A673 (cell line): ENCODE results near the gene DCUN1D4. TPM values are rescaled to one million over a fixed set of nuclear protein-coding genes. Genes with fewer than 3 reads are reported as not detected.

Experiments
- BruUV-seq: library from RNA; stranded (reverse); fragments of 400-500 nt; replicated peaks from 2 replicates; lab custom pipeline; 2021; lab: Mats Ljungman, UMichigan
- CTCF ChIA-PET: fragments of 300-600 bp; sonication (Branson Sonifier 250); formaldehyde crosslinking; loops from one replicate; lab custom pipeline; 2022; ENCODE audit warnings: antibody characterized with exemption; lab: Charles Lee
- POLR2A ChIA-PET: fragments of 300-600 bp; sonication (Branson Sonifier 250); formaldehyde crosslinking; loops from one replicate; lab custom pipeline; 2022; ENCODE audit warnings: antibody characterized with exemption; ENCODE audit not compliant: low non-redundant PET; lab: Charles Lee
- DNase-seq: peaks from one replicate; pipeline ENCODE4 v3.0.0-alpha.2; 2015; ENCODE audit warnings: low spot score
- H3K27ac ChIP-seq: fragments of 200-600 bp; sonication (generic); 2 replicates; pipeline ENCODE4 v1.5.1; 2016; ENCODE audit warnings: mixed run types, low read depth, mild to moderate bottlenecking, mixed read lengths, antibody characterized with exemption, low read length; ENCODE audit not compliant: poor library complexity, severe bottlenecking
- H3K27me3 ChIP-seq: fragments of 200-600 bp; sonication (generic); replicated peaks from 2 replicates; pipeline ENCODE4 v1.6.1; 2017; ENCODE audit warnings: mixed run types, low read depth, mild to moderate bottlenecking, mixed read lengths, antibody characterized with exemption, low read length; ENCODE audit not compliant: insufficient read depth, poor library complexity
- H3K36me3 ChIP-seq: fragments of 200-600 bp; sonication (generic); 2 replicates; pipeline ENCODE4 v1.6.1; 2016; ENCODE audit warnings: mixed run types, mild to moderate bottlenecking, mixed read lengths, antibody characterized with exemption, low read length; ENCODE audit not compliant: insufficient read depth, poor library complexity, severe bottlenecking
- H3K4me1 ChIP-seq: fragments of 200-600 bp; sonication (generic); 2 replicates; pipeline ENCODE4 v1.6.1; 2017; ENCODE audit warnings: mixed run types, mild to moderate bottlenecking, mixed read lengths, antibody characterized with exemption, low read length; ENCODE audit not compliant: insufficient read depth, poor library complexity, severe bottlenecking
- H3K4me3 ChIP-seq: fragments of 200-600 bp; sonication (generic); 2 replicates; pipeline ENCODE4 v1.5.1; 2016; ENCODE audit warnings: low read depth, mixed run types, mild to moderate bottlenecking, mixed read lengths, low read length; ENCODE audit not compliant: poor library complexity, severe bottlenecking
- H3K9me3 ChIP-seq: fragments of 200-600 bp; sonication (generic); 2 replicates; pipeline ENCODE4 v1.6.1; 2016; ENCODE audit warnings: mixed run types, low read depth, mild to moderate bottlenecking, mixed read lengths, antibody characterized with exemption, low read length; ENCODE audit not compliant: poor library complexity, severe bottlenecking
- EZH2 ChIP-seq: fragments of 200-600 bp; sonication (generic); IDR thresholded peaks from 2 replicates; pipeline ENCODE4 v1.6.1; 2017; ENCODE audit warnings: borderline replicate concordance, low read depth, mild to moderate bottlenecking, mixed read lengths, antibody characterized with exemption, low read length; ENCODE audit not compliant: poor library complexity, severe bottlenecking
- intact Hi-C: fragments of 100-400 bp; cut with micrococcal nuclease; formaldehyde crosslinking; loops from one replicate; pipeline ENCODE4 v1.10.0; 2022; ENCODE audit not compliant: unreplicated experiment
- total RNA-seq: library from RNA; stranded (reverse); gene quantifications from 2 replicates; pipeline ENCODE4 v1.2.3, GENCODE V29; 2021
- TF ChIP-seq, protein P1 (sequence below): fragments of 300-800, 200-600 bp; sonication (generic); conservative IDR thresholded peaks from 2 replicates; pipeline ENCODE4 v1.5.1; 2017; ENCODE audit warnings: low read depth, mild to moderate bottlenecking, antibody characterized with exemption, low read length, moderate library complexity, mixed read lengths

The DCUN1D4 gene
- total RNA-seq, 1 experiment from 2014 or later: 21.5 TPM

DNA sequence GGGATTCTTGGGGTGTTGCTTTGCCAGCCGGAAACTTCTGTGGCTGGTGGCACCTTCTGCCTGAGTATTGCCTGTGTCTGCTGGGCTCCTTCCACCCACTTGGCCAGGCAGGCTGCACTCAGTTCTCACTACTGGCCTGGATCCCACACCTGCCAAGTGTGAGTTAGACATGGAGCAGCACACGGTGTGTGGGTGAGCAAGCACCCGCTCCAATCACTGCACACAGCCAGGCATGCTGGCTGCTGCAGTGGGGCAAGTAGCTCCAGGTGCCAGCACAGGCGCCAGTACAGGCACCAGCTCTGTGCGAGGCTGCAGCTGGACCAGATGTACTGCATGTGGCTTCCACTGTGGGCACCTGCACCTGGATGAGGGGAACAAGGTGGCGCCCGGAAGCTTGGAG is 23.9 kb downstream of the DCUN1D4 start:
- no peak for TF ChIP-seq EZH2
- TF ChIP-seq, protein P1, sequence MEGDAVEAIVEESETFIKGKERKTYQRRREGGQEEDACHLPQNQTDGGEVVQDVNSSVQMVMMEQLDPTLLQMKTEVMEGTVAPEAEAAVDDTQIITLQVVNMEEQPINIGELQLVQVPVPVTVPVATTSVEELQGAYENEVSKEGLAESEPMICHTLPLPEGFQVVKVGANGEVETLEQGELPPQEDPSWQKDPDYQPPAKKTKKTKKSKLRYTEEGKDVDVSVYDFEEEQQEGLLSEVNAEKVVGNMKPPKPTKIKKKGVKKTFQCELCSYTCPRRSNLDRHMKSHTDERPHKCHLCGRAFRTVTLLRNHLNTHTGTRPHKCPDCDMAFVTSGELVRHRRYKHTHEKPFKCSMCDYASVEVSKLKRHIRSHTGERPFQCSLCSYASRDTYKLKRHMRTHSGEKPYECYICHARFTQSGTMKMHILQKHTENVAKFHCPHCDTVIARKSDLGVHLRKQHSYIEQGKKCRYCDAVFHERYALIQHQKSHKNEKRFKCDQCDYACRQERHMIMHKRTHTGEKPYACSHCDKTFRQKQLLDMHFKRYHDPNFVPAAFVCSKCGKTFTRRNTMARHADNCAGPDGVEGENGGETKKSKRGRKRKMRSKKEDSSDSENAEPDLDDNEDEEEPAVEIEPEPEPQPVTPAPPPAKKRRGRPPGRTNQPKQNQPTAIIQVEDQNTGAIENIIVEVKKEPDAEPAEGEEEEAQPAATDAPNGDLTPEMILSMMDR: no peak
- Histone ChIP-seq H3K9me3 (no peaks in the 10 kb centered on the region), H3K27ac (no peak overlapping the region), H3K4me1 (no peaks in the 10 kb centered on the region), H3K4me3 (no peak overlapping the region), H3K27me3 (no peaks in the 10 kb centered on the region), H3K36me3 (no peaks in the 10 kb centered on the region)
- ChIA-PET CTCF (no interaction called here), POLR2A (no interaction called here)
- intact Hi-C loops: no loop called here
- no peak for DNase-seq
- BruUV-seq: no TSS peak

DNA sequence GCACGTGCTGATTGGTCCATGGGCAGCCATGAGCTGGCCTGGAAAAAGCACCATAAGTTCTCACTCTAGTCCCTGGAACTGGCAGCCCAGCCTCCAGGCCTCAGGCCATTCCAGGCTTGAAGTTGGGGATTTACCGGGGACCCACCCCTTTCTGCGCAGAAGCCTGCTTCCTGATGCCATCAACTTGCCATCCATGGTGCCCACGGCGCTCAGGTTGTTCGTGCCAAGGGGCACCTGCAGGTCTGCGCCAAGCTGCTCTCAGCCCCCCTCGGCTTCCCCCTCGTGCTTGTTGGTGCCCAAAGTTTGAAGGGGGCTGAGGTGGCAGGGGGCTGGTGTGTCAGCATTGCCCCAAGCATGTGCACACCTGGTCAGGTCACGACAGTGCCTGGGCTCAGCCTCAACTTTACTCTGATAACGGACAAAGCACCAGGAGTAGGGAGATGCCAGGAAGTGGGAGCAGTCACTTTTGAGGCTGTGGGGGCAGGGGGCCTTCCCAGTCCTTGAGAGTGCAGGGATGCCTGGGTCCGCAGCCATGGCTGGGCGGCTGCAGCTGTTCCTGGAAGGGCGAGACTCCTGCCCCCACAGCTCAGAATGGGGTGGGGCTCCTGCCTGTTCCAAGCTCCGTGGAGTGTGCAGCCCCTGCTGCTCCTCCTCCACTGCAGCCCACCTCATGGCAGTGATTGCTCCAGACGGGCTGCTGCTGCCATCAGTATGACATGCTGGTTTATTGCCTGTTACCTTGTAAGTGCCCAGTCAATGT is 24.9 kb downstream of the DCUN1D4 start:
- Histone ChIP-seq H3K27me3 (no peaks in the 10 kb centered on the region), H3K27ac (no peak overlapping the region), H3K4me1 (no peaks in the 10 kb centered on the region), H3K36me3 (no peaks in the 10 kb centered on the region), H3K4me3 (no peak overlapping the region), H3K9me3 (no peaks in the 10 kb centered on the region)
- intact Hi-C loops: no loop called here
- ChIA-PET CTCF (no interaction called here), POLR2A (no interaction called here)
- BruUV-seq: no TSS peak
- TF ChIP-seq, protein P1: no peak
- no peak for TF ChIP-seq EZH2
- no peak for DNase-seq

DNA sequence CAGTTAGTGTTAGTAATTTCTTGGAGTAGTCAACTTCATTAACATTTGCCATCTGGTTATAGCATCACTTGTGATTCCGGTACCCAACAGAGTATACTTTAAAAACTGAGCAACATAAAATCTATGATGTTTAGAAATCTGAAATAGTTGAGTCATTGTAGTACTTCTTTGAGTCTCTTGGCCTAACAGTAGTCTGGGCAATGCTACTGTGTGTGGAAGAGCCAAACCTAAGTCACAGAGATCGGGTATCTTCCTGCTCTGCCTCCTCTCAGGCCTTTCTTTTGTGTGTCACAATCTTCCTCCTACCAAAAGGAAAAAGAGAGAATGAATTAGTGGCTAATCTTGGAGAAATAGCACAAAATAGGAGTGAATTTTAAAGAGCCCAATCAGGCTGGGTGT is 25.5 kb downstream of the DCUN1D4 start:
- TF ChIP-seq EZH2: no peak
- TF ChIP-seq, protein P1: no peak
- H3K9me3 ChIP-seq: no peaks in the 10 kb centered on the region
- no peak for DNase-seq
- intact Hi-C loops: no loop called here
- POLR2A ChIA-PET: no interaction called here
- CTCF ChIA-PET: no interaction called here
- no peaks in the 10 kb centered on the region for H3K36me3 ChIP-seq
- H3K27ac ChIP-seq: no peak overlapping the region
- no peaks in the 10 kb centered on the region for H3K27me3 ChIP-seq
- H3K4me1 ChIP-seq: no peaks in the 10 kb centered on the region
- no peak overlapping the region for H3K4me3 ChIP-seq
- no TSS peak for BruUV-seq
